Left lung (tissue), 10 donors: Measurements from ENCODE around the gene MICAL3. TPM values are rescaled to one million over a fixed set of nuclear protein-coding genes. Genes with fewer than 3 reads are reported as not detected.
"Not testable (repeated sequence)": the region's sequence is repeated elsewhere in the genome, so short reads cannot be mapped to it uniquely, and the experiment has no call there.

Experiments used
- ATAC-seq: fragments of 200-7000 bp; cut with Tn5 transposase; one replicate; pipeline ENCODE4 v1.9.1; 2020; ENCODE audit warnings: moderate library complexity
- DNase-seq, 4 donors: peaks; one replicate each; pipeline ENCODE4 v3.0.0-alpha.2; 2013 to 2020
- H3K27ac ChIP-seq, 2 donors: fragments of 200-600 bp; sonication (generic) in 1 of 2; one replicate each; pipeline versions ENCODE4 v1.5.0 to v1.8.0; 2020 to 2021
- H3K27me3 ChIP-seq, 2 donors: fragments of 200-600 bp; sonication (generic) in 1 of 2; one replicate each; pipeline versions ENCODE4 v1.5.0 to v1.8.0; 2020 to 2021
- H3K36me3 ChIP-seq, 2 donors: fragments of 200-600 bp; sonication (generic) in 1 of 2; one replicate each; pipeline versions ENCODE4 v1.5.0 to v1.8.0; 2020 to 2021
- H3K4me1 ChIP-seq, 2 donors: fragments of 200-600 bp; one replicate each; pipeline ENCODE4 v1.8.0; 2021
- H3K4me3 ChIP-seq, 2 donors: fragments of 200-600 bp; sonication (generic) in 1 of 2; one replicate each; pipeline versions ENCODE4 v1.5.0 to v1.8.0; 2020 to 2021; ENCODE audit warnings: mild to moderate bottlenecking in 1 of 2
- H3K9me3 ChIP-seq, 2 donors: fragments of 200-600 bp; sonication (generic) in 1 of 2; one replicate each; pipeline versions ENCODE4 v1.5.0 to v1.8.0; 2020 to 2021
- CTCF ChIP-seq, 2 donors: fragments of 200-600 bp; sonication (generic) in 1 of 2; IDR thresholded peaks; one replicate each; pipeline versions ENCODE4 v1.5.0 to v1.8.0; 2021; ENCODE audit warnings: antibody characterized with exemption in 2 of 2
- intact Hi-C, 2 donors: fragments of 100-400 bp; cut with DNase I; formaldehyde crosslinking; loops; one replicate each; pipeline versions ENCODE4 v1.11.2 to v1.14.2; 2022
- polyA plus RNA-seq, 6 donors: library from polyadenylated mRNA; unstranded; fragments of 120-200 nt; gene quantifications; one replicate each; pipeline ENCODE4 v1.2.1, GENCODE V29; 2013; ENCODE audit not compliant: insufficient read length in 6 of 6
- total RNA-seq, 2 donors: library from RNA; stranded (reverse); fragmentation: NEBNext Ultra II Directional; extraction: Animal tissue kit (Norgen Biotek cat#: 25700); gene quantifications; one replicate each; pipeline ENCODE4 v1.2.1, GENCODE V29; 2021
- donor health status: DM: no; HTN: yes; CAD: no.
- donor health status: DM: no; HTN: no; CAD: no.

The MICAL3 gene
- total and polyA plus RNA-seq, 8 donors, result 24.9 to 64.8 (median 56.2) TPM

GRCh38 chr22:18022876-18023275, 1.5 kb downstream of the MICAL3 start:
- peaks cover 0 to 17% of the 10 kb centered on the region in 2 donors for H3K4me1 ChIP-seq
- intact Hi-C loops, result loop anchor here in 1 of 2 donors (10.0 kb wide), 1 partner anchor 52 kb away; the partner anchor contains the start of gene PEX26
- H3K27me3 ChIP-seq, result peaks cover 16 to 60% of the 10 kb centered on the region in 2 donors
- ATAC-seq (no peak), DNase-seq (no peak)
- no peak overlapping the region for H3K4me3 ChIP-seq
- H3K27ac ChIP-seq, result no peak overlapping the region
- H3K9me3 ChIP-seq, result no peaks in the 10 kb centered on the region
- H3K36me3 ChIP-seq, result no peaks in the 10 kb centered on the region
- TF ChIP-seq CTCF (IDR thresholded peaks at IDR 0.05), result no peak

DNA sequence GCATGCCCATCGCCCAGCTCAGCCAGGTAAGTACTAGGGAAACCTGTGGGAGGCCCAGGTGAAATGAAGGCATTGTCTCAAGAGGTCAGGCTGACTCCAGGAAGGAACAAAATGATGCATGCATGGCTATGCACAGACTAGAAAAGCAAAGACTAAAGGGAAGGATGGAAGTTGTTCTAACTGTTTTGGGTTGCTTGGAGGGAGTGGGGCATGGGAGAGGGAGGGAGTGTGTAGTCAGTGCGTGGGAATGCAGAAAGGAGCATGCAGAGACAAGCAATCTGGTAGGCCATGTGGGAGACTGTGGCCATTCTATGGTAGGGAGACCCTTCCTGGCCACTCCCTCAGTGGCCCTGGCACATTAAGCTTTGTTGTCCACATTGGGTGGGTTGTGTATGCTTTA, 2.9 kb downstream of the MICAL3 start:
- H3K27me3 ChIP-seq, result peaks cover 16 to 46% of the 10 kb centered on the region in 2 donors
- no peak for TF ChIP-seq CTCF (IDR thresholded peaks at IDR 0.05)
- H3K9me3 ChIP-seq, result no peaks in the 10 kb centered on the region
- peaks cover 0 to 17% of the 10 kb centered on the region in 2 donors for H3K4me1 ChIP-seq
- intact Hi-C loops, result loop anchor here in 1 of 2 donors (10.0 kb wide), 1 partner anchor 53 kb away; the partner anchor contains the start of gene PEX26
- no peak overlapping the region for H3K4me3 ChIP-seq
- H3K36me3 ChIP-seq, result no peaks in the 10 kb centered on the region
- no peak for ATAC-seq
- no peak overlapping the region for H3K27ac ChIP-seq
- no peak for DNase-seq

DNA sequence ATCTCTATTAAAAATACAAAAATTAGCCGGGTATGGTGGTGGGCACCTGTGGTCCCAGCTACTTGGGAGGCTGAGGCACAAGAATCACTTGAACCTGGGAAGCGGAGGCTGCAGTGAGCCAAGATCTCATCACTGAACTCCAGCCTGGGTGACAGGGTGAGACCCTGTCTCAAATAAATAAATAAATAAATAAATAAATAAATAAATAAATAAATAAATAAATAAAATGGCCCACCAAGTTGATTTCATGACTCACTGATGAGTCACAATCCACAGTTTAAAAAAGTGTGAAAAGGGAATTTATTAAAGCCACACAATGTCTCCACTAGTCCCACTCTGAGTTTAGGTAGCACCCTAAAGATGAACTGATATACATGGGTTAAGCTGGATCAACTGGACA, 3.6 kb downstream of the MICAL3 start:
- Histone ChIP-seq H3K4me1 (peaks cover 0 to 17% of the 10 kb centered on the region in 2 donors), H3K27me3 (peaks cover 12 to 41% of the 10 kb centered on the region in 2 donors)
- intact Hi-C loops, result loop anchor here in 1 of 2 donors (10.0 kb wide), 1 partner anchor 54 kb away; the partner anchor contains the start of gene PEX26
- not testable (repeated sequence) for H3K27ac ChIP-seq, ATAC-seq, H3K4me3 ChIP-seq, H3K36me3 ChIP-seq, DNase-seq, H3K9me3 ChIP-seq

DNA sequence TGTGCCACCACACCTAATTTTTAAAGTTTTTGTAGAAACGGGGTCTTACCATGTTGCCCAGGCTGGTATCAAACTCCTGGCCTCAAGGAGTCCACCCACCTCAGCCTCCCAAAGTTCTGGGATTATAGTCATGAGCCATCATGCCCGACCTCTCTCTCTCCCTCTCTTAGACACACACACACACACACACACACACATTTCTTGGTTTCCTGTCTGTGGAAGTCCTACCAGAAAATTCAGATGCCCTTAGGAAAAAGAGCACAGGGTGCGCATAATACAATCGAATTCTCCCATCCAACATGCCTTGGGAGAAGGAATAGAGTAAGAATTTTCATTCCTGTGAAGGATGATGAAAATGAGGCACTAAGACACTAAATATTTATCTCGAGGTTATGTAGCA, 10.4 kb downstream of the MICAL3 start:
- no peak for ATAC-seq
- TF ChIP-seq CTCF (IDR thresholded peaks at IDR 0.05), result no peak

DNA sequence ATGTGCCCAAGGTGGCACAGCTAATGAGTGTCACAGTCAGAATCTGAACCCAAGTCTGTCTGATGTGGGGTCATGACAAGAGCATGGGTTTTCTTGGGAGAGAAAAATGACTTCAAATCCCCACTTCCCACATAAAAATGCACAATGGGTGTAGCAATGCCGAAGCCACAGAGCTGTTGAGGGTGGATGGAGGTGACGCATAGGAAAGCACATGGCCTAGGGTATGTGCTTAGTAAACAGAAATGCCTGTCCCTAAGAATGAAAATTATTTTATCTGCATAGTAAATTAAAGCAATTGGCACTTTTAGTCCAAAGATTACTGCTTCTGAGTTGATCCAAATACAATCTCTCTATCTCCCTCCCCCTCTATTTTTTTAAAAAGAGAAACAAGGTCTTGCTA, 10.9 kb downstream of the MICAL3 start:
- TF ChIP-seq CTCF (IDR thresholded peaks at IDR 0.05), result no peak
- Histone ChIP-seq H3K27ac (no peak overlapping the region), H3K27me3 (no peaks in the 10 kb centered on the region), H3K4me3 (no peak overlapping the region), H3K4me1 (no peaks in the 10 kb centered on the region), H3K9me3 (no peaks in the 10 kb centered on the region), H3K36me3 (no peaks in the 10 kb centered on the region)
- ATAC-seq (no peak), DNase-seq (no peak)
- intact Hi-C loops, result no loop called here

More for the DNA sequence above, 10.4 kb downstream of the MICAL3 start:
- Histone ChIP-seq H3K4me3 (no peak overlapping the region), H3K27ac (no peak overlapping the region), H3K9me3 (no peaks in the 10 kb centered on the region), H3K27me3 (no peaks in the 10 kb centered on the region), H3K4me1 (no peaks in the 10 kb centered on the region), H3K36me3 (no peaks in the 10 kb centered on the region)
- DNase-seq, result no peak
- intact Hi-C loops, result no loop called here

GRCh38 chr22:18012531-18012930, 11.8 kb downstream of the MICAL3 start:
- H3K36me3 ChIP-seq, result no peaks in the 10 kb centered on the region
- intact Hi-C loops, result no loop called here
- no peaks in the 10 kb centered on the region for H3K9me3 ChIP-seq
- H3K27ac ChIP-seq, result no peak overlapping the region
- DNase-seq (no peak), ATAC-seq (no peak)
- H3K4me1 ChIP-seq, result no peaks in the 10 kb centered on the region
- TF ChIP-seq CTCF (IDR thresholded peaks at IDR 0.05), result no peak
- no peak overlapping the region for H3K4me3 ChIP-seq
- H3K27me3 ChIP-seq, result no peaks in the 10 kb centered on the region
